RKO (cell line): ENCODE measurements around the gene YIPF5.

Source experiments
- DNase-seq: peaks from one replicate; pipeline ENCODE4 v3.0.0-alpha.2; 2016; ENCODE audit warnings: low spot score

YIPF5 gene

DNA sequence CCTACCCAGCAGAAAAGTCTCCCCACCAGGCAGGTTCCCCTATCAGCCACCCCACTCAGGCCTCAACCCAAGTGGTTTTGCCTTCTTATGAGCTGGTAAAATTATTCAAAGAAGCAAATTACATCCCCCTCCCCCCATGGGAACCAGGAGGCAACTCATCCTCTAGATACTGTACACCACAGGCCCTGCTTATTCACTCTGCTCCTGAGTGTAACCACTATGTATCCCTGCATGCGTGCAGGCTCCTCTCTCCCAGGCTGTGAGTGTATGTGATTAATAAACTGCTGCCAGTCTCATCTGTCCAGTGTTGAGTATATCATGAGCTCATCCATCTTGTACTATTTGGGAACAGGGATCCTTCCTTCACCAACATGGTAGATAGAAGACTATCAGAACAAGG lies 8.8 kb upstream of the YIPF5 start:
- DNase-seq = no peak

DNA sequence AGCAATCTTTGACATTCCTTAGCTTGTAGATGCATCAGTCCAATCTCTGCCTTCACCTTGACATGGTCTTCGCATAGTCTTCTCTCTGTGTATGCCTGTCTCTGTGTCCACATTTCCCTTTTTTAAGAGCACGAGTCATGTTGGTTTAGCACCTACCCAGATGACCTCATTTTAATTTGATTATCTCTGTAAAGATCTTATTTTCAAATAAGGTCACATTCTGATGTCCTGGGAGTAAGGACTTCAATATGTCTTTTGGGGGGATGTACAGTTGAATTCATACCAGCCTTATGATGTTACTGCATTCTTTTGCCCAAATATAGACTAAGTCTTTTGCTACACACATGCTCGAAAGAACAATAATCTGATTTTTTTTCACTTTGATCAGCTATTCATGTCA lies 7.1 kb upstream of the YIPF5 start:
- no peak for DNase-seq

DNA sequence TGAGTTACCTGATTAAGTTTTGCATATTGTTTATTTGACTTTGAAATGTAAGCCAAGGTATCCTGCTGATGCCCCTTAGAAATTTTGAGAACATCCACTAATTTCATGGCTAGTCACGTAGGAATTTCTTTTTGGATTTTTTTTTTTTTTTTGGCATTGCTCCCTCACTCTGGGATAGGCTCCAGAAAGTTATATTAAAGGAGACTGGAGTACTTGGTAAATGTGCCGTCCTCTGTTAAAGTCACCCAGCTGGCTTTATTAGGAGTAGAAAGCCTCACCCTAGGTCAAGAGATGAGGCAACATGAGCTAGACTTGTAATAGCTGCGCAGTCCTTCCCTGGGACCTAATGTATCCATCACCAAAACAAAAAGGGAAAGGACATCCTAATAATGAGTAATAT lies 3.3 kb upstream of the YIPF5 start:
- DNase-seq = no peak

DNA sequence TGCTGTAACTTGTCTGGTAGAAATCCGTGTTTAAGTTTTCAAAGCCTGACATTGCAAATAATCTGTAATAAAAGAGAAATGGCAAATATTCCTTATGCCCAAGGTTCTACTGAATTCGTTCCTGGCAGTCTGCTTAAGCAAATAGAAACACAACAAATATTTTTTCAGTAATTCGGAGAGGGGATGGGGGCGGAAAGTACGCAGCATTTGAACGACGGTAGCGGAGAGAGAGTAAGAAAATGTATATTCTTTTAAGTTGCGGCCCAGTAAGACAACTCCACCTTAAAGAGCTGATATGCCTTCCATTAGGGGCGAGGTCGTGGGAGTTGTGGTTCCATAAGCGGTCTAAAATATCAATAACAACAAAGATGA lies 569 bp downstream of the YIPF5 start:
- peak; percentile 8 for DNase-seq

DNA sequence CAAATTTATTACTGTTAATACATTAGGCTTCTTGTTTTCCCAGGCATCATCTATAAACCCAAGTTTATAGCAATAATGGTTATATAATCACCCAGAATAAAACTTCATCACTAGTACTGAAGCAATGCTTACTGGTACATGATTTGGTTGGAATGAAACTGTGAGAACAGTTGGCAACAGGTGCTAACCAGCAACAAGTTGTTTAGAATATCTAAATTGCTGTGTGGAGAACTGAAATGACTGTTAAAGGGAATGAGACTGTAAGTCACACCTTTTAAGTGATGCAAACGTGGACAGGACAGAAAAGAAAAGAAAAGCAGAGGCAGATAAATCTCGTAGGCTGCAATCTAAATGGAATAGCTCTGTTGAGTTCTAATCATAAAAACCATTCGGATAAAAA lies 2.5 kb downstream of the YIPF5 start:
- no peak for DNase-seq

DNA sequence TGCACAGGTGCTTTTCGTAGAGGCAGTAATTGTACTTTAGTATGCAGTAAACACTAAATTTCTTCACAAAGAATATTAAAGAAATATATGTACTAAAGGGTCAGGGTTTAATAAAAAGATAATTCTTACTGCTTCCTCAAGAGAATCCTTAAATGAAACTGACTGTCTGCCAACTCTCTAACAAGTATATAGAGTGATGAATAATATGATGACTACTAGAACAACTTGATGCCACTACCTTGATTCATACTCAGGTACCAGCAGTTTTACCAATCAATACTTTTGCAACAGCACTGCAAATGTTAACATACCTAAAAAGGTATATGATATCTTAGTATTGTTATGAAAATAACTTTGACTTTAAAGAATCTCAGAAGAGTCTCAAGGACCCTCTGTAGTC lies 3.8 kb downstream of the YIPF5 start:
- DNase-seq = no peak

DNA sequence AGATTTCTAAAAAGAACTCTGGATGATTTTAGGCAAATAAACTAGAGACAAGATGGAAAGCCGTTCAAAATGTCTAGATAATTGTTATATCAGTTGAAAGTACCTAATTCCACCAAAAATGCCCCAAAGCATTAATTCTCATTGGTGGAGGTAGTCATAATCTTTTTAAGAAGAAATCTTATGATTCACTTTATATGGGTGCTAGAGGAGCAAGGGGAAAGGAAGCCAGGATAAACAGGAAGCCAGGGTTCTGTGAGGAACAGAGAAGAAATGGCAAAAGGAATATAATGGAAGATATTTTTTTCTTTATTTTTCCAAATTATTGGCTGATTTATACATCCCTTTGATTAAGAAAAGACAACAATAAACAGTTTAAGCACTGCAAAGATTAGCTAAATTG lies 7.8 kb downstream of the YIPF5 start:
- no peak for DNase-seq

DNA sequence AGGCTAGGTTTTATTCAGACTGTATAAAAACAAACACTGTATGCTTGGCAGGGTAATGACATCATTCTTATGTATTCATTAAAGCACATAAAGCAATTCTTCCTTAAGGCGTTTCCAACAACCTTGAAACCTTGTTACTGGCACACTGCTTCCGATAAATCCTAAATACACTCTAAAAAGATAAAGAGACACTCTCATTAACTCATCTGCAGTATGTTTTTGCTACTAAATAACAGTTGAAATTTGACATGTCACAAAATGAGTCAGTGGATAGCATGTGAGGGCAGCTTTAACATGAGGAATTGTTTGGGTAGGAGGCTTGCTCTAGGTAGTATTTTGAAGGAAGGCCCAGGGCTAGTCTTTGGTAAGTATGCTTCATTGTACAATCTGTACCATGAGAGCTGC lies 13.7 kb downstream of the YIPF5 start:
- no peak for DNase-seq

DNA sequence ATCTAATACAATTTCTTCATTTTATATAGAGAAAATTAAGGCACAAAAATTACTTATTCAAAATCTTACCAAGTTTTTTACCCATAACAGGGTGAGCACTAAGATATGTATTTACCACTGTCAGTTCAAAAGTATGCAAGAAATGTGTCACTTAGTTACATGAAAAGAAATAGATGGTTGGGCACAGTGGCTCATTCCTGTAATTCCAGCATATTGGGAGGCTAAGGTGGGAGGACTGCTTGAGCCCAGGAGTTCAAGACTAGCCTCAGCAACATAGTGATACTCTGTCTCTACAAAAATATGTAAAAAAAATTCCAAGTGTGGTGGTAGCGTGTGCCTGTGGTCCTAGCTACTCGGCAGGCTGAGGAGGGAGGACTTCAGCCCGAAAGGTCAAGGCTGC lies 19.4 kb downstream of the YIPF5 start:
- peak; percentile 37 for DNase-seq

DNA sequence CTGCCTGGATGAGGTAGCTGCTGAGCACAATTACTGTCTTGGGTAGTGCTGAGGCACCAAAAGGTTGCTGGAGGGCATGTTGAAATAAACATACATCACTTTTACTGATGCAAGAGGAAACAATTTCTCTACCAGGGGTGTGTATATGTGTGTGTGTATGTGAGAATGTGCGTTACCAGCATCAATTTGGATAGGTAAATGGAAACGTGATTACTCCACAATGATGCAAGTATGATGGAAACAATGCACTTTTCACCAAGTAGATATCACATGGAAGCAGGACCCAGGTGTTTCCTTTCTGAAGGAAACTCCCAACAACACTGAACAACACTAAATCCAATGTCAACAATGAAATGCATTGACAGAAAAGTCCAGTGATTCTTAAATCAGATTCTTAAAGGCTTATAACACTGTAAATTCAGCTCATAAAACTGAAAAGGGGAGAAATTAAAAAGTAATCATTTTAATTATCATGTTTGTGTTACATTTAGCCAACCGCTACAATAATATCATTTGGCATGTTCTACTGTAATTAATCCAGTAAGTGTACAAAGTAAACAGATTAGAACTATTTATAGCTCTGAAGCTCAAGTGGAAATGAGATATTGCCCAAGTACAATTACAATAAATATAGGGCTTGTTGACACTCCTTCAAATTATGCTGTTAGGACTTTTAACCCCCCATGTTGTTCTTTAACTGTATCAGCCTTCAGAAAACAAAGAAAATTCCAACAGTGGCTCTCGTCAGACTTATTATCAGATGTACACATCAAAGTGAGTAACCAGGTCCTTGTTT lies 25.3 kb downstream of the YIPF5 start:
- no peak for DNase-seq

DNA sequence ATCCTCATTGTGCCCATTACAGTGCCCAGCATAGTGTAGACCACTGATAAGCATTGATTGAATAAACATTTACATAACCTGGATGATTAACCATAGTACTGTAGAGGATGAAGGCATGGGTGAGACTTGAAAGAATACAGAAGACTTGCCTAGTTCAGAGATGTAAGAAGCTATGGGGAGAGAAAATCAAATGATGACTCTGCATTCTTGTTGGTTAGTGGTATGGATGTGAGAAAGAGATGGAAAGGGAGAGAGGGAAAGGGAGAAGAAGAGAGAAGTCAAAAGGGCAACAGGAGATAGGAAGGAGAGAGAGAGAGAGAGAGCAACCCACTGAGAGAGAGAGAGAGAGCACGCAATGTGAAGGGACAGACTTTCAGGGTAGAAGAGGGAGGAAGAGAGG lies 26.8 kb downstream of the YIPF5 start:
- DNase-seq = no peak

DNA sequence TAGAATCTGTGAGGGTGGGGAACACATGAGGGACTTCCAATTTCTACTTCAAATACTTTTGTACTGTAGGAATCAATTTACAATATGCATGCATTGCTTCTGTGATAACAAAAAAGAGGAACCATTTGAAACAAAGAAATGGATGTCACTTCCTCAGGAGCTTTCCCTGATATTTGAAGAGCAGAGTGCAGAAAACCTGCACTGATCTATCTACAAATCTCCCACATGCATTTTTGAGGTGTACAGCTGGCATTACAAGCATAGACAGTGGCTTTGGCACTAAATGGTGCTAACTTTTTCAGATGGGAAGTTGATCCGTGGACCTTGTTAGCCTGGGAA lies 27.7 kb downstream of the YIPF5 start:
- DNase-seq = no peak

DNA sequence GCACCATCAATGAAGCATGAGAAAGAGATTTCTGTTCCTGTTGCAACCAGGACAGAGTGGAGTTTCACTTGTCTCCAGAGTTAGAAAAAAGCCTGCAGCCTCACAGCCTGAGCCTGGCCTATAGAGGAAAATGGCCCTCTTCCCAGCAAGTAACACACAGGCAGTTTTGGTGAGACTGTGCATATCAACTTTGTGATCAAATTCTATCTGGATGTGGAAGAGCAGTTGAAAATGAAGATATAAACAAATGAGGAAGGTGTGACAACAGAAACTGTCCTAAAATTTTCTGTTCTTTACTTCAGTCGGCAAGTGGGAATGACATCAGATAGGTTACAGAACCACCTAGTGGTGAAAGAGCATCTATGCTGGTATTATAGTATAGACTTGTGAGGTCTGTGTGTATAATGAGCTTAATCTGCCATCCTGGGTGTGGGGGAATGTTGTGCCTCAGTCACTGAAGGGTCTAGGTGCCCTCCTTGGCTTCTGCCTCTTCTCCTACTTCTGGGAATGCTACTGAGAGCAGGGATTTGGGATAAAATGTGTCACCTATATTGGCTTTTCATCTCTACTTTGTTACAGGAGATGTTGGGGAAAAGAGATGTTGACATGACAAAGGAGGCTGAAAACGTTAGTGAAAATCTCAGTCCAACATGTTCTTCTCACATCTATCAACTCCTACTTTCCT lies 28.2 kb downstream of the YIPF5 start:
- DNase-seq = peak; percentile 64

DNA sequence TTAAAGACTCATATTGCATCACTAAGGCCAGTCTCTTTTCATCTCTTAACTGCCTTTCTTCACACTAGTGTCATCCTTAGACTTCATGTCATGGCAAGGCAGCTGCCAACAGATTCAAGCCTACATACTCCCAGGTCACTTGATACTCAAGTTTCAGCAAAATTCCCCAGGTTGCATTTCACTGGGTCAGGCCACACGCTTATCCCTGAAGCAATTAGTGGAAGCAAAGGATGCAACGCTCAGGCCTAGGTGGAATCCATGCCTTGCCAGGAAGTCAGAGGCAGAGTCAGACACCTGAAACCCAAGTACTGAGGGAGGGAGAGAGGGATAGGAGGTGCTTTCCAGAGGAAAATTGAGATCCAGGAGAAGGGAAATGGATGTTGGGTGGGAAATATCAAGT lies 28.9 kb downstream of the YIPF5 start:
- no peak for DNase-seq

DNA sequence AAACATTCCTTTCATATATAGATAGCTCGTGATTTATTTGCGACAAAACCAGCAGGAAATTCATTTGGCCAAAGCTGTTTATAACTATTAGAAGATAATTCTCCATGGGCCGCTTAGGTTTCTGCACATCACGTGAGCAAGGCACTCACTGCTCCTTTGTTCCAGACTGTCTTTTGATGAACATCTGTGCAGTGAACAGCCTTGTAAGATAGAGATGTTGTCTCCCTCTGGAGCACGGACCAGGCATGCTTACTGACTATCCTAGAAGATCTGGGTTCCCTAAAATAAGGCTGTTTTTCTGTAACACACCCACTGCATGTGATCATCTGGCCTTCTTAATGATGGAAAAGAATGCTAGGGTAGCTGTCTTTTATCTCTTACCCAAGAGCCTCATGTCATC lies 30.9 kb downstream of the YIPF5 start:
- DNase-seq = no peak

DNA sequence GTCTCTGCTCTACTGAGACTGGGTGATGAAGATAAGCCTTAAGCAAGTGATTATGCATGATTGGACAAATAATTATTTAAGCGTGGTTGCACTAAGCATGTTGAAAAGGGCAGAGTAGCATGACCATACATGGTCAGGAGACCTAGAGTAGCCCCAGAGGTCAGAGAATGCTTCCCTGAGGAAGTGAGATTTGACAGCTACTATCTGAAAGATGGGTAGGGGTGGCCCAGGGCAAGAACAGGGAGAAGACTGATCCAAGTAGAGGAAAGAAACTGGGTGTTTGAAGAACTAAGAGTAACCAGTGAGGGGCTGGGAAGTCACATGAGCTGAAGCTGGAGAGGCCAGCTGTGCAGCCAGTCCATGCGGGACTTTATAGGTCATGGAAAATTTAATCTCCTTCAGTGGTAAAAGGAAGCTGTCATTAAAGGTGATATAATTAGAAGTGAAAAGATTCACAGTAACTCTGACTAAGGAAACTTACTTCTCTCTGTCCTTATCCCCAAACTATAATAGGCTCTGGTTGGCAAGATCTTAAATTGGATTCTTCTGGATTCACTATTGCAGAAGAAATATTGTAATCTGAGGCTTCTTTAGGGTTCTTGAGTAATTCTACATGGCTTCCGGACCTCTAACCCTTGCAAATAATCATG lies 35.2 kb downstream of the YIPF5 start:
- no peak for DNase-seq

DNA sequence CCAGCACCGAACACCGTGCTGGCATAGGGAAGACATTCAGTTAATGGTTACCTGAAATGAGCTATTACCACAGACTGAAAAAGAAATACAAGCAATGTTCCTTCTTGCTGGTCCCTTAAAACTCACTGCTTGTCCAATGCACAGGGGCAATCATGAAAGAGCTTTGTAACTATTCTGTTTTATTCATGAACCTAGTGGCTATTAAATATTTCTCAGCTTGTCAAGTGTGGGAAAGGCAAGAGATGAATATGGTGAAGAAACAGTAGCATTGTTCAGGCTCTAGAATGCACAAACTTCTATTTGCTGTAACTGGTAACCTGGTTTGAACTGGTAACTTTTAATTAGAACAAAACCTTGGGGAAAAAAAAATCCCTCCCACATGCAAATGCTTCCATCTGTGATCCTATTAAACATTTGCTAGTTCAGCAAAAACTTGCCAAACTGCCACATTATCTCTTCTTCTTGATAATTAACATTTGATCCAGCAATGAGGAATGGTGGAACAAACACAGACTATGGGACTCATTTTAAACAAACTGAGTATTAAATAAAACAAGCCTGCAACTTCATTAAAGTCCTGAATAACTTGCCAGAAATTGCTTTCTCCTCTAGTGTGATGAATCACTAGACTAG lies 36.1 kb downstream of the YIPF5 start:
- DNase-seq = no peak

DNA sequence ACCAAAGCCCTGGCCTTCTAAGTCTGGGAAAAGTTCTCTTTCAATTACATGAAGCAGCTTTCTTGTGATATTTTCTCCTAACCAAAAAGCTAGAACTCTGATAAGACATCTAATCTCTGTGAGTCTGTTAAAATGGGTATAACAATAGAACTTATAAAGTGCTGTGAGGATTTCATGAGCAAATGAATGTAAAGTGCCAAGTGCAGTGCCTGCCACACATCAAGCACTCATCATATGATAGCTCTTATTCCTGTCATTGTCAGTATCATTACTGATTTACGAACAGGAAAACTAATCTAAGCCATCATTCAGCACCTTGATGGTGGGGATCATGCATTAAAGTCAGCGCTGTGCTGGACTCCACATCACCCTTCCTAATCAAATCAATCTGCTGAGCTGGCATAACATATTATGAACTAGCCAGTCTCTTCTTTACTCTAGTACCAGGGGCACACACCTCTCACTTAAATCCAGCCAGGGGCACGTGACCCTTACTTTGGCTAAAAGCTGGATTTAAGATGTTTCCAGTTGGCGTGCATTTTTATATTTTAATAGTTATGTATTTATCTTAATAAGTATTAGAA lies 37.3 kb downstream of the YIPF5 start:
- no peak for DNase-seq

DNA sequence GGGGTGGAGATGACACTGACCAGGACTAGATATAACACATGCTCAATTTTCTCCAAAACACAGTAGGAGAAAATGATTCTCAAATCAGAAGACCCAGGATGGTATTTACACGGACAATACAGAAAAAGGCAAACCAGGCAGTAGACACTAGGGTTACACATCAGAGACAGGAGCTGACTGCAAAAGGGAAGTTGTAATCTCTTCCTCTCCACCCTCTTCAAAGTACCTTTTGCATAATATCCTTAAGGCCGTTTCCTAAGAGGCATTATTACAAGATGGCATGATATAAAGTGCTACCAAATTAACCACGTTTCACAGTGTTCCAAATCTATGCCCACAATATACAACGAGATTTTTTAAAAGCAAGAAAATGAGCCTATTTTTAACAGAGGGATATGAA lies 39.2 kb downstream of the YIPF5 start:
- DNase-seq = no peak

DNA sequence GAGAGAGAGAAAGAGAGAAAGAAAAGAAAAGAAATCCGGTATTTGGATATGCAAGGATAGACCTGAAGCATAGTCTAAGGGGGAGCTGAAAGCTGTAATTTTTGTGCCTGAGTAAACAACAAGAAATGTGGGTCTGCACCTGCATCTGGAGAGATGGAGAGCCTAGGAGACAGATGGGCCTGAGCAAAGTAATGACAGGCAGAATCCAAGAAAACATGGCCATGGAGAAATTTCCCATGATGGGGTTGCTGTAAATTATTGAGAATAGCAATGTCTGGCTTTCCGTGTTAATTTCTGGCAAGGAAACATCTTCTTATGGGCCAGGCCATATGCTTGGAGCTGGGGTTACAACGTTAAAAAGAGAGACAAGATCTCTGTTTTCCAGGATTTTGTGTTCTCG lies 40.2 kb downstream of the YIPF5 start:
- no peak for DNase-seq

DNA sequence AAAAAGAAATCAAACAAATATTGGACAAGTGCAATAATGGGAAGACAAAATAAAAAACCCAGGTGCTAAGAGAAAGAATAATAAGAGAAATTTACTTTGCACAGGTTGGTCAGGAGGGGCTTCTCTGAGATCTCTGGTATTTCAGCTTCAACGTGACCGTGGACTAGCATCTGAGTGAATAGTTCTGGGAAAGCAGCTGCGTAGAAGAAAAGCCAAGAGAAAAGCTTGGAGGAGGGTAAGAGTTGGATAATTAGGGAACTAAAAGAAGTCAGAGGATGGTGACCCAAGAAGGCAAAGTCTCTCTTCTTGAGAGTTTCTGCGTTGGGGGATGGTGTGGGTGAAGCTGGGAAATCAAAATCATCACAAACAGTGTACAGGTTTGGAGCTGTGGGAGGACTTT lies 41.6 kb downstream of the YIPF5 start:
- DNase-seq = no peak

DNA sequence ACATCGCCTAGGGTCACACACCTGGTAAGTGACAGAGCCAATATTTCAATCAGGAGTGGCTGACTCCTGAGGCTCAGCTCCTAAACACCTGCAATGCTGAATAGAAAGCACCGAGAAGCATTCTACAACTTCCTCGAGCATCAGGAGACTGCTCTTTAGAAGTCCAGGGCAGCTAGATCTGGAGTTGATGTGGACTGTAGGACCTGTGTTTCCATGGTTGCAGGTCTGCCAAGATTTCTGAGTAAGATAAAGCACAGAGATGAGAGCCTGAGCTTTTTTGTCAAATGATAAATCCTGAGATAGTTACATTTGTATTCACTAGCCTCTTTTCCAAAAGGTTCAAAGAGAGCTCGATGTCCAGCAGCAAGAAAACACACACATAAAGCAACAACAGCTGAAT lies 43.8 kb downstream of the YIPF5 start:
- no peak for DNase-seq
